Activated naive CD8-positive, alpha-beta T cell treated with anti-CD3 and anti-CD28 coated beads for 36 hours (primary cell): Measurements from ENCODE around the gene PCYT1A. TPM values are rescaled to one million over a fixed set of nuclear protein-coding genes. Genes with fewer than 3 reads are reported as not detected.
A peak's percentile ranks its signal among the peaks of the same experiment; 100 is the strongest.
"Not testable (repeated sequence)": the region's sequence is repeated elsewhere in the genome, so short reads cannot be mapped to it uniquely, and the experiment has no call there.

Experiments
- DNase-seq: peaks from one replicate; pipeline ENCODE4 v3.0.0; 2021
- H3K27ac Mint-ChIP-seq: one replicate; pipeline ENCODE4 v1.8.0; 2022; ENCODE audit warnings: mild to moderate bottlenecking, moderate library complexity, mixed read lengths
- H3K27me3 Mint-ChIP-seq: one replicate; pipeline ENCODE4 v1.8.0; 2022; ENCODE audit warnings: mild to moderate bottlenecking, mixed read lengths
- H3K36me3 Mint-ChIP-seq: one replicate; pipeline ENCODE4 v1.8.0; 2021; ENCODE audit warnings: mild to moderate bottlenecking, mixed read lengths
- H3K4me1 Mint-ChIP-seq: one replicate; pipeline ENCODE4 v1.8.0; 2021; ENCODE audit warnings: mixed read lengths
- H3K4me3 Mint-ChIP-seq: one replicate; pipeline ENCODE4 v1.8.0; 2022; ENCODE audit warnings: mild to moderate bottlenecking, moderate library complexity, mixed read lengths
- H3K9me3 Mint-ChIP-seq: one replicate; pipeline ENCODE4 v1.8.0; 2022; ENCODE audit warnings: mixed read lengths
- total RNA-seq, 2 experiments: library from RNA; stranded (reverse); gene quantifications; one replicate each; pipeline ENCODE4 v1.2.3, GENCODE V29; 2021

PCYT1A gene
- total RNA-seq, 2 experiments from 2014 or later = 41.2 to 42.1 TPM

- DNase-seq = no peak
- no peaks in the 10 kb centered on the region for H3K9me3 Mint-ChIP-seq
- H3K36me3 Mint-ChIP-seq = no peaks in the 10 kb centered on the region
- peaks cover 6% of the 10 kb centered on the region for H3K4me1 Mint-ChIP-seq
- H3K4me3 Mint-ChIP-seq = no peak overlapping the region
- H3K27me3 Mint-ChIP-seq = peaks cover under 1% of the 10 kb centered on the region
- no peak overlapping the region for H3K27ac Mint-ChIP-seq
Observed at GRCh38 chr3:196198771-196199753, 88.5 kb downstream of the PCYT1A start.

GRCh38 chr3:196198081-196198675 lies 89.3 kb downstream of the PCYT1A start:
- no peak overlapping the region for H3K27ac Mint-ChIP-seq

GRCh38 chr3:196197524-196197923 lies 90.0 kb downstream of the PCYT1A start:
- Mint-ChIP-seq H3K27me3 (no peaks in the 10 kb centered on the region), H3K4me3 (no peak overlapping the region), H3K36me3 (no peaks in the 10 kb centered on the region), H3K4me1 (peaks cover 18% of the 10 kb centered on the region), H3K27ac (no peak overlapping the region), H3K9me3 (no peaks in the 10 kb centered on the region)
- DNase-seq = no peak

More at GRCh38 chr3:196198081-196198675, 89.3 kb downstream of the PCYT1A start:
- no peak for DNase-seq
- peaks cover 11% of the 10 kb centered on the region for H3K4me1 Mint-ChIP-seq
- no peaks in the 10 kb centered on the region for H3K27me3 Mint-ChIP-seq
- no peaks in the 10 kb centered on the region for H3K36me3 Mint-ChIP-seq
- no peaks in the 10 kb centered on the region for H3K9me3 Mint-ChIP-seq
- H3K4me3 Mint-ChIP-seq = no peak overlapping the region

- no peaks in the 10 kb centered on the region for H3K9me3 Mint-ChIP-seq
- no peaks in the 10 kb centered on the region for H3K36me3 Mint-ChIP-seq
- peaks cover 29% of the 10 kb centered on the region for H3K4me1 Mint-ChIP-seq
- no peak overlapping the region for H3K4me3 Mint-ChIP-seq
- no peaks in the 10 kb centered on the region for H3K27me3 Mint-ChIP-seq
- DNase-seq = no peak
- H3K27ac Mint-ChIP-seq = no peak overlapping the region
Observed at GRCh38 chr3:196195664-196196265, 91.8 kb downstream of the PCYT1A start.

GRCh38 chr3:196194542-196194915 lies 93.0 kb downstream of the PCYT1A start:
- Mint-ChIP-seq H3K4me3 (no peak overlapping the region), H3K4me1 (peaks cover 33% of the 10 kb centered on the region), H3K27ac (no peak overlapping the region), H3K36me3 (no peaks in the 10 kb centered on the region), H3K9me3 (no peaks in the 10 kb centered on the region), H3K27me3 (no peaks in the 10 kb centered on the region)
- DNase-seq = no peak

GRCh38 chr3:196193736-196194541 lies 93.6 kb downstream of the PCYT1A start:
- peak overlapping the region; percentile 87 for H3K27ac Mint-ChIP-seq
- H3K4me1 Mint-ChIP-seq = peaks cover 33% of the 10 kb centered on the region
- no peaks in the 10 kb centered on the region for H3K9me3 Mint-ChIP-seq
- H3K27me3 Mint-ChIP-seq = no peaks in the 10 kb centered on the region
- no peak overlapping the region for H3K4me3 Mint-ChIP-seq
- no peak for DNase-seq
- H3K36me3 Mint-ChIP-seq = no peaks in the 10 kb centered on the region

- H3K36me3 Mint-ChIP-seq = no peaks in the 10 kb centered on the region
- DNase-seq = no peak
- no peaks in the 10 kb centered on the region for H3K9me3 Mint-ChIP-seq
- no peaks in the 10 kb centered on the region for H3K27me3 Mint-ChIP-seq
- no peak overlapping the region for H3K4me3 Mint-ChIP-seq
- peak overlapping the region; percentile 87 for H3K27ac Mint-ChIP-seq
- H3K4me1 Mint-ChIP-seq = peaks cover 33% of the 10 kb centered on the region
Observed at GRCh38 chr3:196193133-196193735, 94.3 kb downstream of the PCYT1A start.

GRCh38 chr3:196192524-196193051 lies 94.9 kb downstream of the PCYT1A start:
- Mint-ChIP-seq H3K4me1 (peaks cover 30% of the 10 kb centered on the region), H3K9me3 (no peaks in the 10 kb centered on the region), H3K4me3 (peak overlapping the region; percentile 40), H3K36me3 (no peaks in the 10 kb centered on the region), H3K27me3 (no peaks in the 10 kb centered on the region), H3K27ac (peak overlapping the region; percentile 87)
- no peak for DNase-seq

GRCh38 chr3:196192036-196192523 lies 95.4 kb downstream of the PCYT1A start:
- Mint-ChIP-seq H3K4me1 (peaks cover 32% of the 10 kb centered on the region), H3K27me3 (no peaks in the 10 kb centered on the region), H3K4me3 (peak overlapping the region; percentile 40), H3K9me3 (no peaks in the 10 kb centered on the region), H3K36me3 (no peaks in the 10 kb centered on the region), H3K27ac (peak overlapping the region; percentile 87)
- DNase-seq = peak; percentile 62

GRCh38 chr3:196189566-196190347 lies 97.8 kb downstream of the PCYT1A start:
- no peak overlapping the region for H3K27ac Mint-ChIP-seq
- H3K4me1 Mint-ChIP-seq = peaks cover 39% of the 10 kb centered on the region

GRCh38 chr3:196186651-196187573 lies 100.6 kb downstream of the PCYT1A start:
- H3K4me1 Mint-ChIP-seq = peaks cover 39% of the 10 kb centered on the region
- H3K9me3 Mint-ChIP-seq = no peaks in the 10 kb centered on the region
- H3K36me3 Mint-ChIP-seq = no peaks in the 10 kb centered on the region
- no peak for DNase-seq
- no peaks in the 10 kb centered on the region for H3K27me3 Mint-ChIP-seq
- peak overlapping the region; percentile 51 for H3K27ac Mint-ChIP-seq
- no peak overlapping the region for H3K4me3 Mint-ChIP-seq

More at GRCh38 chr3:196189566-196190347, 97.8 kb downstream of the PCYT1A start:
- H3K36me3 Mint-ChIP-seq = no peaks in the 10 kb centered on the region
- DNase-seq = no peak
- H3K27me3 Mint-ChIP-seq = no peaks in the 10 kb centered on the region
- no peaks in the 10 kb centered on the region for H3K9me3 Mint-ChIP-seq
- no peak overlapping the region for H3K4me3 Mint-ChIP-seq

- Mint-ChIP-seq H3K27me3 (no peaks in the 10 kb centered on the region), H3K9me3 (no peaks in the 10 kb centered on the region), H3K4me3 (no peak overlapping the region), H3K36me3 (no peaks in the 10 kb centered on the region), H3K27ac (no peak overlapping the region), H3K4me1 (peaks cover 44% of the 10 kb centered on the region)
- no peak for DNase-seq
Observed at GRCh38 chr3:196184881-196185280, 102.6 kb downstream of the PCYT1A start.

GRCh38 chr3:196184169-196184432 lies 103.4 kb downstream of the PCYT1A start:
- H3K9me3 Mint-ChIP-seq, H3K27ac Mint-ChIP-seq: not testable (repeated sequence)

More at GRCh38 chr3:196184169-196184432, 103.4 kb downstream of the PCYT1A start:
- not testable (repeated sequence) for H3K36me3 Mint-ChIP-seq, DNase-seq, H3K27me3 Mint-ChIP-seq, H3K4me3 Mint-ChIP-seq
- H3K4me1 Mint-ChIP-seq = peaks cover 52% of the 10 kb centered on the region
